ENCODE data around the gene NTN3. TPM values are rescaled to one million over a fixed set of nuclear protein-coding genes. Genes with fewer than 3 reads are reported as not detected.

NTN3 gene
- total RNA-seq, 1 experiment from 2014 or later = 0.87 TPM

- CTCF ChIA-PET = no interaction called here
- no peak for TF ChIP-seq EZH2 (IDR thresholded peaks at IDR 0.05; ENCODE audit: low read depth)
- no peak for TF ChIP-seq CTCF (conservative IDR thresholded peaks at IDR 0.05)
- POLR2A ChIA-PET (ENCODE audit: unreplicated experiment) = no interaction called here
Observed at GRCh38 chr16:2489581-2489980, 18.5 kb downstream of the NTN3 start.

GRCh38 chr16:2490190-2491105, 19.4 kb downstream of the NTN3 start:
- no peak overlapping the region for H3K4me2 ChIP-seq
- no peak overlapping the region for H3K27ac ChIP-seq
- TF ChIP-seq CTCF (conservative IDR thresholded peaks at IDR 0.05) (no peak), EZH2 (IDR thresholded peaks at IDR 0.05; ENCODE audit: low read depth) (no peak)
- no peaks in the 10 kb centered on the region for H3K36me3 ChIP-seq (ENCODE audit: low read depth)
- no peaks in the 10 kb centered on the region for H3K27me3 ChIP-seq (ENCODE audit: insufficient read depth, low read depth)
- no peak for DNase-seq
- H4K20me1 ChIP-seq (ENCODE audit: insufficient read depth) = no peaks in the 10 kb centered on the region
- no TSS peak for BruUV-seq (replicated peaks)
- intact Hi-C loops (cut with micrococcal nuclease; ENCODE audit: unreplicated experiment) = no loop called here
- no peaks in the 10 kb centered on the region for H3K4me1 ChIP-seq (replicated peaks; ENCODE audit: insufficient read depth)
- H3F3A ChIP-seq (ENCODE audit: insufficient read depth, low read depth) = no peaks in the 10 kb centered on the region
- H3K9me2 ChIP-seq (ENCODE audit: insufficient read depth) = no peaks in the 10 kb centered on the region
- ChIA-PET POLR2A (ENCODE audit: unreplicated experiment) (no interaction called here), CTCF (no interaction called here)
- no peak overlapping the region for H3K4me3 ChIP-seq
- H3K9me3 ChIP-seq (ENCODE audit: insufficient read depth, low read depth) = no peaks in the 10 kb centered on the region
- no peaks in the 10 kb centered on the region; the same call in 1 of the 2 replicates for H3K79me2 ChIP-seq (ENCODE audit: low read depth)
- no peak overlapping the region for H2AFZ ChIP-seq

More at GRCh38 chr16:2489581-2489980, 18.5 kb downstream of the NTN3 start:
- no peak for DNase-seq
- H4K20me1 ChIP-seq (ENCODE audit: insufficient read depth) = no peaks in the 10 kb centered on the region
- no peak overlapping the region for H3K4me3 ChIP-seq
- H3K9me2 ChIP-seq (ENCODE audit: insufficient read depth) = no peaks in the 10 kb centered on the region
- no peaks in the 10 kb centered on the region for H3K36me3 ChIP-seq (ENCODE audit: low read depth)
- H3K79me2 ChIP-seq (ENCODE audit: low read depth) = no peaks in the 10 kb centered on the region; the same call in 1 of the 2 replicates
- no peak overlapping the region for H3K27ac ChIP-seq
- H3F3A ChIP-seq (ENCODE audit: insufficient read depth, low read depth) = no peaks in the 10 kb centered on the region
- H3K9me3 ChIP-seq (ENCODE audit: insufficient read depth, low read depth) = no peaks in the 10 kb centered on the region
- H3K4me2 ChIP-seq = no peak overlapping the region
- BruUV-seq (replicated peaks) = no TSS peak
- no peaks in the 10 kb centered on the region for H3K4me1 ChIP-seq (replicated peaks; ENCODE audit: insufficient read depth)
- H3K27me3 ChIP-seq (ENCODE audit: insufficient read depth, low read depth) = no peaks in the 10 kb centered on the region
- intact Hi-C loops (cut with micrococcal nuclease; ENCODE audit: unreplicated experiment) = no loop called here
- no peak overlapping the region for H2AFZ ChIP-seq

- no peaks in the 10 kb centered on the region for H3K4me1 ChIP-seq (replicated peaks; ENCODE audit: insufficient read depth)
- H3K4me2 ChIP-seq = no peak overlapping the region
- H2AFZ ChIP-seq = no peak overlapping the region
- TF ChIP-seq EZH2 (IDR thresholded peaks at IDR 0.05; ENCODE audit: low read depth) = no peak
- no peak for TF ChIP-seq CTCF (conservative IDR thresholded peaks at IDR 0.05)
- no peak overlapping the region for H3K27ac ChIP-seq
- CTCF ChIA-PET = no interaction called here
- DNase-seq = no peak
- H3K36me3 ChIP-seq (ENCODE audit: low read depth) = no peaks in the 10 kb centered on the region
- intact Hi-C loops (cut with micrococcal nuclease; ENCODE audit: unreplicated experiment) = no loop called here
- H3K79me2 ChIP-seq (ENCODE audit: low read depth) = no peaks in the 10 kb centered on the region; the same call in 1 of the 2 replicates
- no peaks in the 10 kb centered on the region for H3K9me2 ChIP-seq (ENCODE audit: insufficient read depth)
- no peak overlapping the region for H3K4me3 ChIP-seq
- no peaks in the 10 kb centered on the region for H3K9me3 ChIP-seq (ENCODE audit: insufficient read depth, low read depth)
- H3F3A ChIP-seq (ENCODE audit: insufficient read depth, low read depth) = no peaks in the 10 kb centered on the region
- BruUV-seq (replicated peaks) = no TSS peak
- POLR2A ChIA-PET (ENCODE audit: unreplicated experiment) = no interaction called here
- H4K20me1 ChIP-seq (ENCODE audit: insufficient read depth) = no peaks in the 10 kb centered on the region
- H3K27me3 ChIP-seq (ENCODE audit: insufficient read depth, low read depth) = no peaks in the 10 kb centered on the region
Observed at GRCh38 chr16:2492292-2492691, 21.2 kb downstream of the NTN3 start.
